GM18507 (cell line): ENCODE measurements around the gene PACC1.
A peak's percentile ranks its signal among the peaks of the same experiment; 100 is the strongest.
"Not testable (repeated sequence)": the region's sequence is repeated elsewhere in the genome, so short reads cannot be mapped to it uniquely, and the experiment has no call there.

Experiments used
- DNase-seq: peaks from one replicate; pipeline ENCODE4 v3.0.0; 2011; ENCODE audit warnings: low read depth; ENCODE audit not compliant: insufficient read length; ENCODE audit errors: extremely low spot score
- FAIRE-seq: peaks from 2 replicates; lab custom pipeline; 2011; peaks lifted over from hg19 to GRCh38; lab: Jason Lieb, UNC

PACC1 gene

GRCh38 chr1:212353181-212353580 is 61.5 kb downstream of the PACC1 start:
- FAIRE-seq = no peak
- no peak for DNase-seq

GRCh38 chr1:212351588-212352362 is 62.9 kb downstream of the PACC1 start:
- DNase-seq (no peak), FAIRE-seq (no peak)

GRCh38 chr1:212346601-212347000 is 68.1 kb downstream of the PACC1 start:
- FAIRE-seq = no peak

GRCh38 chr1:212344905-212345304 is 69.8 kb downstream of the PACC1 start:
- DNase-seq = no peak
- FAIRE-seq = no peak

More at GRCh38 chr1:212346601-212347000, 68.1 kb downstream of the PACC1 start:
- no peak for DNase-seq

GRCh38 chr1:212341090-212341489 is 73.6 kb downstream of the PACC1 start:
- FAIRE-seq (no peak), DNase-seq (no peak)

GRCh38 chr1:212329105-212329504 is 85.6 kb downstream of the PACC1 start:
- DNase-seq (no peak), FAIRE-seq (no peak)

GRCh38 chr1:212328248-212328647 is 86.4 kb downstream of the PACC1 start:
- DNase-seq = no peak
- FAIRE-seq = no peak

- no peak for FAIRE-seq
These were observed 88.1 kb downstream of the PACC1 start for GRCh38 chr1:212326541-212326940.

GRCh38 chr1:212323066-212323465 is 91.6 kb downstream of the PACC1 start:
- FAIRE-seq (no peak), DNase-seq (no peak)

More at GRCh38 chr1:212326541-212326940, 88.1 kb downstream of the PACC1 start:
- DNase-seq = no peak

GRCh38 chr1:212321031-212321430 is 93.7 kb downstream of the PACC1 start:
- not testable (repeated sequence) for FAIRE-seq

GRCh38 chr1:212317916-212318315 is 96.8 kb downstream of the PACC1 start:
- no peak for DNase-seq
- no peak for FAIRE-seq

More at GRCh38 chr1:212321031-212321430, 93.7 kb downstream of the PACC1 start:
- DNase-seq = not testable (repeated sequence)

- no peak for DNase-seq
- FAIRE-seq = peak; percentile 88
These were observed 98.8 kb downstream of the PACC1 start for GRCh38 chr1:212315907-212316306.

GRCh38 chr1:212315184-212315583 is 99.5 kb downstream of the PACC1 start:
- FAIRE-seq = no peak
- DNase-seq = no peak
